ENCODE results near the gene EVI2A. TPM values are rescaled to one million over a fixed set of nuclear protein-coding genes. Genes with fewer than 3 reads are reported as not detected.

EVI2A gene
- total and polyA plus RNA-seq, 12 donors, result 1.4 to 17.7 (median 5.5) TPM

DNA sequence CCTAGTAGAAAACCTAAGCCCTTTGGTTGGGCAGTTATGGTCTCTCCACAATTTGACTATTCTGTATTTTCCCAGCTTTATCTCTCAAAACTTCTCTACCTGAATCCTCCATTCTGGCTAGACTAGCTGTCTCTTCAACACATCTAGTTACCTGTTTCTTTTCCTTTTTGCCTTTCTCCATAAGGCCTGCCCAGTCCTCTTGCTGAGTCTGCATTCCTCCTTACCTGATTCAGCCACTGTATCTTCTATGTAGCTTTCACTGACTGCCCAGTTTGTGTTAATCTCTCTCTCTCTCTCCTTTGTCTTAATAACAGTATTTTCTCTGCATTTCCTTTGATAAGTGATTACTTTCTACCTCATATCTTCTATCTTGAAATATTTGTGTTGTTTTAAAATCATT lies 2.1 kb upstream of the EVI2A start:
- intact Hi-C loops (cut with DNase I), result no loop called here
- Histone ChIP-seq H3K36me3 (replicated peaks in 1 of 2) (peaks cover 0 to 8% of the 10 kb centered on the region in 2 donors), H3K4me1 (replicated peaks in 1 of 2) (no peaks in the 10 kb centered on the region), H3K9me3 (replicated peaks in 1 of 3) (no peaks in the 10 kb centered on the region), H3K4me3 (no peak overlapping the region), H3K27ac (no peak overlapping the region), H3K27me3 (no peaks in the 10 kb centered on the region)
- TF ChIP-seq, protein P1, sequence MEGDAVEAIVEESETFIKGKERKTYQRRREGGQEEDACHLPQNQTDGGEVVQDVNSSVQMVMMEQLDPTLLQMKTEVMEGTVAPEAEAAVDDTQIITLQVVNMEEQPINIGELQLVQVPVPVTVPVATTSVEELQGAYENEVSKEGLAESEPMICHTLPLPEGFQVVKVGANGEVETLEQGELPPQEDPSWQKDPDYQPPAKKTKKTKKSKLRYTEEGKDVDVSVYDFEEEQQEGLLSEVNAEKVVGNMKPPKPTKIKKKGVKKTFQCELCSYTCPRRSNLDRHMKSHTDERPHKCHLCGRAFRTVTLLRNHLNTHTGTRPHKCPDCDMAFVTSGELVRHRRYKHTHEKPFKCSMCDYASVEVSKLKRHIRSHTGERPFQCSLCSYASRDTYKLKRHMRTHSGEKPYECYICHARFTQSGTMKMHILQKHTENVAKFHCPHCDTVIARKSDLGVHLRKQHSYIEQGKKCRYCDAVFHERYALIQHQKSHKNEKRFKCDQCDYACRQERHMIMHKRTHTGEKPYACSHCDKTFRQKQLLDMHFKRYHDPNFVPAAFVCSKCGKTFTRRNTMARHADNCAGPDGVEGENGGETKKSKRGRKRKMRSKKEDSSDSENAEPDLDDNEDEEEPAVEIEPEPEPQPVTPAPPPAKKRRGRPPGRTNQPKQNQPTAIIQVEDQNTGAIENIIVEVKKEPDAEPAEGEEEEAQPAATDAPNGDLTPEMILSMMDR (IDR thresholded peaks at IDR 0.05), result no peak
- no peak for TF ChIP-seq POLR2A (IDR thresholded peaks at IDR 0.05)
- DNase-seq, result no peak

DNA sequence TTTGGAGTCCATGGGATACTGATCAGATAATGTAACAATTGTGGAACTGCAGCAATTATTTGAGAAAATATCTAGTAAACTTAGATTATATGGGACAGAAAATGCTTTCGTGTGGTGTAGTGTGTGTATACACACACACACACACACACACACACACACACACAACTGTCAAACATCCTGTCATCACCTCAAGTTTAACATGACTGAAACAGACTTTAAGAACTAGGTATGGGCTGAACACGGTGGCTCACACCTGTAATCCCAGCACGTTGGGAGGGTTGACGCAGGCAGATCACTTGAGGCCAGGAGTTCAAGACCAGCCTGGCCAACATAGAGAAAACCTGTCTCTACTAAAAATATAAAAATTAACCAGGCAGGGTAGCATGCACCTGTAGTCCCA lies 544 bp upstream of the EVI2A start:
- H3K9me3 ChIP-seq (replicated peaks in 1 of 3), result no peaks in the 10 kb centered on the region
- peaks cover 0 to 8% of the 10 kb centered on the region in 2 donors for H3K36me3 ChIP-seq (replicated peaks in 1 of 2)
- DNase-seq, result no peak
- no peak overlapping the region for H3K27ac ChIP-seq
- no peaks in the 10 kb centered on the region for H3K27me3 ChIP-seq
- intact Hi-C loops (cut with DNase I), result no loop called here
- WGBS, 4 donors, result 89 to 95% (median 93%) methylated on average over 4 of the region's 4 CpGs
- H3K4me1 ChIP-seq (replicated peaks in 1 of 2), result peaks cover 5 to 9% of the 10 kb centered on the region in 2 donors
- TF ChIP-seq, protein P1 (IDR thresholded peaks at IDR 0.05), result no peak
- no peak for TF ChIP-seq POLR2A (IDR thresholded peaks at IDR 0.05)
- no peak overlapping the region for H3K4me3 ChIP-seq

GRCh38 chr17:31320791-31321190 lies 631 bp downstream of the EVI2A start:
- peak overlapping the region in 2 of 5 donors; percentile 26 to 43 for H3K27ac ChIP-seq
- WGBS, 4 donors, result 38 to 73% (median 58%) methylated on average over 1 of the region's 1 CpG

DNA sequence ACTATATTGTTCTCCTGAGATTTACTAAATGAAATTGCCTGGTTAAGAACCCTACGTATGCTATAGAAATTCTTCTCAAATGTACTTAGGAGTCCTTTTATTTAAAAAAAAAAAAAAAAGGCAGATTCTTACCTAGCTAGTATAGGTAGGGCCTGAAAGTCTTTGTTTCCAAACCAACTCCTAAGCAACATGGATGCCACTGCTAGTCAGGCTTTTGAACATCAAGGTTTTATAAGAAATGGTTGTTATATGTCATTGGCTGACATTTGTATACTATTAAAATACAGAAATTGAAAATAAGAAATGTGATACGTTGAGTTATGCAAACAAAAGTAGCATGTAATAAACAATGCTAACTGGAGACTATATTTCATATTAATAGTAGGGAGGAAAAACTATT lies 1.2 kb downstream of the EVI2A start:
- H3K9me3 ChIP-seq (replicated peaks in 1 of 3), result no peaks in the 10 kb centered on the region
- peak overlapping the region in 1 of 4 donors; percentile 17 for H3K4me3 ChIP-seq
- intact Hi-C loops (cut with DNase I), result no loop called here
- WGBS, 4 donors, result 76 to 85% (median 79%) methylated on average over 2 of the region's 2 CpGs
- no peak for DNase-seq
- H3K4me1 ChIP-seq (replicated peaks in 1 of 2), result peaks cover 5 to 20% of the 10 kb centered on the region in 2 donors
- H3K27me3 ChIP-seq, result no peaks in the 10 kb centered on the region
- peak overlapping the region in 2 of 5 donors; percentile 6 to 43 for H3K27ac ChIP-seq
- TF ChIP-seq, protein P1 (IDR thresholded peaks at IDR 0.05), result no peak
- no peak for TF ChIP-seq POLR2A (IDR thresholded peaks at IDR 0.05)
- H3K36me3 ChIP-seq (replicated peaks in 1 of 2), result no peaks in the 10 kb centered on the region

More at GRCh38 chr17:31320791-31321190, 631 bp downstream of the EVI2A start:
- peak overlapping the region in 1 of 4 donors; percentile 17 for H3K4me3 ChIP-seq
- H3K36me3 ChIP-seq (replicated peaks in 1 of 2), result no peaks in the 10 kb centered on the region
- H3K27me3 ChIP-seq, result no peaks in the 10 kb centered on the region
- intact Hi-C loops (cut with DNase I), result no loop called here
- no peak for DNase-seq
- H3K9me3 ChIP-seq (replicated peaks in 1 of 3), result no peaks in the 10 kb centered on the region
- TF ChIP-seq, protein P1 (IDR thresholded peaks at IDR 0.05), result no peak
- TF ChIP-seq POLR2A (IDR thresholded peaks at IDR 0.05), result no peak
- H3K4me1 ChIP-seq (replicated peaks in 1 of 2), result peaks cover 5 to 20% of the 10 kb centered on the region in 2 donors

All from adrenal gland (tissue), 12 donors.